Ovary (tissue), 9 donors: ENCODE results near the gene GALNT17. TPM values are rescaled to one million over a fixed set of nuclear protein-coding genes. Genes with fewer than 3 reads are reported as not detected.

ENCODE experiments used
- DNase-seq, 5 donors: peaks; one replicate each; pipeline ENCODE4 v3.0.0-alpha.2; 2019 to 2020
- H3K27ac ChIP-seq, 2 donors: fragments of 200-600 bp; one replicate each; pipeline versions ENCODE4 v1.5.1 to v1.8.0; 2019 to 2022
- H3K27me3 ChIP-seq: fragments of 200-600 bp; one replicate; pipeline ENCODE4 v1.8.0; 2022
- H3K36me3 ChIP-seq: fragments of 200-600 bp; sonication (generic); one replicate; pipeline ENCODE4 v1.5.1; 2019
- H3K4me1 ChIP-seq: one replicate; pipeline ENCODE4 v1.8.1; 2013; ENCODE audit warnings: mild to moderate bottlenecking, moderate library complexity; ENCODE audit not compliant: insufficient read depth
- H3K4me3 ChIP-seq: fragments of 200-600 bp; sonication (generic); one replicate; pipeline ENCODE4 v1.5.1; 2017
- H3K9me3 ChIP-seq, 2 donors: fragments of 200-600 bp in 1 of 2; sonication (generic) in 1 of 2; one replicate each; pipeline versions ENCODE4 v1.5.1 to v1.8.1; 2013 to 2019; ENCODE audit warnings: mild to moderate bottlenecking in 1 of 2, moderate library complexity in 1 of 2
- EP300 ChIP-seq: sonication (generic); formaldehyde crosslinking; IDR thresholded peaks from one replicate; pipeline ENCODE4 v1.6.1; 2017; ENCODE audit warnings: antibody characterized with exemption
- POLR2A ChIP-seq: fragments of 450-650 bp; IDR thresholded peaks from one replicate; pipeline ENCODE4 v1.6.1; 2017; ENCODE audit warnings: antibody characterized with exemption, mild to moderate bottlenecking, moderate library complexity
- WGBS, 3 donors: extraction: QIAGEN DNeasy Blood & Tissue Kit in 1 of 3; methylation state at CpG; one replicate each; pipeline versions ENCODE4 v1.1.5 to v1.1.7; 2013 to 2017; 5-methylcytosine and 5-hydroxymethylcytosine counted together
- intact Hi-C, 4 donors: fragments of 100-400 bp; cut with DNase I; formaldehyde crosslinking; loops; one replicate each; pipeline versions ENCODE4 v1.11.0 to v1.15.1; 2022 to 2023
- polyA plus RNA-seq, 2 donors: library from polyadenylated mRNA; stranded (reverse); fragments of 200-250 nt in 1 of 2; fragments of 350-450 nt in 1 of 2; fragmentation: Illumina TruSeq in 1 of 2; extraction: RNeasy Lipid Tissue Mini Kit (QIAGEN cat#74804) in 1 of 2; gene quantifications; one replicate each; pipeline ENCODE4 v1.2.3, GENCODE V29; 2013 to 2014
- total RNA-seq, 7 donors: library from RNA; depleted of rRNA in 2 of 7; stranded (reverse); fragments of >200 nt in 2 of 7; fragmentation: NEBNext Ultra II Directional in 3 of 7; extraction: Animal tissue kit (Norgen Biotek cat#: 25700) in 3 of 7; gene quantifications; one replicate each; pipeline versions ENCODE4 v1.1.0 to v1.2.4, GENCODE V29; 2016 to 2023
- TF ChIP-seq, protein P1 (sequence below), 3 donors: fragments of 450-650 bp in 2 of 3; fragments of 200-600 bp in 1 of 3; IDR thresholded peaks; one replicate each; pipeline versions ENCODE4 v1.5.1 to v1.8.0; 2016 to 2022; ENCODE audit warnings: antibody characterized with exemption in 3 of 3, mild to moderate bottlenecking in 1 of 3
- donor health status: DM: no; HTN: no; CAD: no; lungs with moderate emphysema.
- donor health status: DM: no; HTN: no; CAD: no.
- donor health status: Bipolar disorder and iron deficiency.
- donor health status: DM: yes; HTN: yes; CAD: no.
- donor health status: DM: no; HTN: no; CAD: no.
- donor health status: DM: yes; HTN: yes; CAD: no.

Gene GALNT17
- total and polyA plus RNA-seq, 9 donors, result 13.4 to 90.1 (median 57.1) TPM

- no peaks in the 10 kb centered on the region for H3K4me1 ChIP-seq
- TF ChIP-seq POLR2A (no peak), EP300 (no peak)
- TF ChIP-seq, protein P1, sequence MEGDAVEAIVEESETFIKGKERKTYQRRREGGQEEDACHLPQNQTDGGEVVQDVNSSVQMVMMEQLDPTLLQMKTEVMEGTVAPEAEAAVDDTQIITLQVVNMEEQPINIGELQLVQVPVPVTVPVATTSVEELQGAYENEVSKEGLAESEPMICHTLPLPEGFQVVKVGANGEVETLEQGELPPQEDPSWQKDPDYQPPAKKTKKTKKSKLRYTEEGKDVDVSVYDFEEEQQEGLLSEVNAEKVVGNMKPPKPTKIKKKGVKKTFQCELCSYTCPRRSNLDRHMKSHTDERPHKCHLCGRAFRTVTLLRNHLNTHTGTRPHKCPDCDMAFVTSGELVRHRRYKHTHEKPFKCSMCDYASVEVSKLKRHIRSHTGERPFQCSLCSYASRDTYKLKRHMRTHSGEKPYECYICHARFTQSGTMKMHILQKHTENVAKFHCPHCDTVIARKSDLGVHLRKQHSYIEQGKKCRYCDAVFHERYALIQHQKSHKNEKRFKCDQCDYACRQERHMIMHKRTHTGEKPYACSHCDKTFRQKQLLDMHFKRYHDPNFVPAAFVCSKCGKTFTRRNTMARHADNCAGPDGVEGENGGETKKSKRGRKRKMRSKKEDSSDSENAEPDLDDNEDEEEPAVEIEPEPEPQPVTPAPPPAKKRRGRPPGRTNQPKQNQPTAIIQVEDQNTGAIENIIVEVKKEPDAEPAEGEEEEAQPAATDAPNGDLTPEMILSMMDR (IDR thresholded peaks at IDR 0.05), result no peak
- no peaks in the 10 kb centered on the region for H3K27me3 ChIP-seq
- no peak overlapping the region for H3K27ac ChIP-seq
- WGBS, 3 donors, result 87 to 88% (median 88%) methylated on average over 8 of the region's 8 CpGs
- H3K9me3 ChIP-seq, result no peaks in the 10 kb centered on the region
- intact Hi-C loops, result loop anchor here in 1 of 4 donors (2.0 kb wide), 1 partner anchor 288 kb away; no protein-coding TSS in a partner anchor
- no peak overlapping the region for H3K4me3 ChIP-seq
- H3K36me3 ChIP-seq, result no peaks in the 10 kb centered on the region
- no peak for DNase-seq
Observed at GRCh38 chr7:71566376-71566775, 434.4 kb downstream of the GALNT17 start.

- TF ChIP-seq POLR2A, result no peak
- no peak for TF ChIP-seq EP300
- TF ChIP-seq, protein P1 (IDR thresholded peaks at IDR 0.05), result no peak
- H3K36me3 ChIP-seq, result no peaks in the 10 kb centered on the region
- H3K27me3 ChIP-seq, result no peaks in the 10 kb centered on the region
- intact Hi-C loops, result loop anchor here in 1 of 4 donors (2.0 kb wide), 1 partner anchor 288 kb away; no protein-coding TSS in a partner anchor
- DNase-seq, result no peak
- H3K4me3 ChIP-seq, result no peak overlapping the region
- WGBS, 3 donors, result 86 to 95% (median 90%) methylated on average over 6 of the region's 6 CpGs
- no peaks in the 10 kb centered on the region for H3K9me3 ChIP-seq
- no peak overlapping the region for H3K27ac ChIP-seq
- no peaks in the 10 kb centered on the region for H3K4me1 ChIP-seq
Observed at GRCh38 chr7:71566991-71567390, 435.0 kb downstream of the GALNT17 start.

DNA sequence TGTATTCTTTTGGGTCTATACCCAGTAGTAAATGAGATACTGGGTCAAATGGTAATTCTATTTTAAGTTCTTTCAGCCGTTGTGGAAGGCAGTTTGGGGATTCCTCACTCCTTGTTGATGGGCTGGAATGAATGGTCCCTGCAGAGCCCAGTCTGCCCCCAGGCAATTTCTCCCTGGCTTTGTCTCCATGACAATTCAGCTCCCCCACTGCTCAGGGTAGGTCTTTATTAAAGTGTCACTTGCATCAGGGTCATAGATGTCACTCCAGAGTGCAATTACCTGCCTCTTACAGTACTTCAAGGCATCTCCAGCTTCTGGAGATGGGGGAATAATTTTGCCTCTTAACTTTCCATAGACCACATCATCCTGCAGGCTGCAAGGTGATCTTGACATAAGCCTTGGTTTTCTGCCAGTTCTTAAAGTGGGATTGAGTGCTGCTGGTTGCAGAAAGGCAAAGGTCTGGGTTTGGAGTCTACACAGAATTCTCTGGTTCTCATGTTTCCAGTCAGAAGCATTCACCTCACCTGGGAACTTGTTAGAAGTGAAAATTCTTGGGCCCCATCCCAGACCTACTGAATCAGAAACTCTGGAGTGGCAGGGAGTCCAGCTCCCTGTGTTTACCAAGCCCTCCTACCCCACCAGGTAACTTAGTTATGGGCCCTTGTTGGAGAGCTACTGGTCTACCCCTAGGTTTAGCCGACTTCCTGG lies 442.4 kb downstream of the GALNT17 start:
- no peak for TF ChIP-seq EP300
- TF ChIP-seq POLR2A, result no peak
- TF ChIP-seq, protein P1 (IDR thresholded peaks at IDR 0.05), result no peak
- Histone ChIP-seq H3K4me1 (no peaks in the 10 kb centered on the region), H3K9me3 (no peaks in the 10 kb centered on the region), H3K27ac (no peak overlapping the region), H3K27me3 (no peaks in the 10 kb centered on the region), H3K4me3 (no peak overlapping the region), H3K36me3 (no peaks in the 10 kb centered on the region)
- DNase-seq, result no peak
- intact Hi-C loops, result no loop called here
- WGBS, 3 donors, result 59 to 75% (median 60%) methylated on average over 2 of the region's 2 CpGs

DNA sequence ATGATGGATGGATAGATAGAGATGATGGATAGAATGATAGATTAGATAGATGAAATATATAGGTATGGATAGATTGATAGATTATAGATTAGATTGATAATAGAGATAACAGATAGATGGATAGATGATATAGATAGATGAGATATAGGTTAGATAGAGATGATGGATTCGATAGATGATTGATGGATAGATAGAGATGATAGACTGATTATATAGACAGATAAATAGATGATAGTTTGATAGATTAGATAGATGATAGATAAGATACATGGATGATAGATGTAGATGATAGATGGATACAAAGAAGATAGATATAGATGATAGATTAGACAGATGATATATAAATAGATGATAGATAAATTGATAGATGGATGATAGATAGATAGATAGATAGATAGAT lies 448.1 kb downstream of the GALNT17 start:
- no peaks in the 10 kb centered on the region for H3K9me3 ChIP-seq
- TF ChIP-seq POLR2A (no peak), EP300 (no peak)
- TF ChIP-seq, protein P1 (IDR thresholded peaks at IDR 0.05), result no peak
- DNase-seq, result no peak
- WGBS, 3 donors, result 91 to 99% (median 98%) methylated on average over 1 of the region's 1 CpG
- no peaks in the 10 kb centered on the region for H3K4me1 ChIP-seq
- H3K27ac ChIP-seq, result no peak overlapping the region
- H3K27me3 ChIP-seq, result no peaks in the 10 kb centered on the region
- H3K36me3 ChIP-seq, result no peaks in the 10 kb centered on the region
- H3K4me3 ChIP-seq, result no peak overlapping the region
- intact Hi-C loops, result no loop called here
